K562 (cell line): ENCODE results near the gene FOXN3. TPM values are rescaled to one million over a fixed set of nuclear protein-coding genes. Genes with fewer than 3 reads are reported as not detected.

ENCODE experiments used
- DEAF1 ChIP-seq: fragments of 450-650 bp; formaldehyde crosslinking; IDR thresholded peaks from 2 replicates; pipeline ENCODE4 v1.4.0; 2020; ENCODE audit warnings: mild to moderate bottlenecking, moderate library complexity
- POLR3G ChIP-seq: IDR thresholded peaks from 2 replicates; pipeline ENCODE4 v1.6.1; 2011; ENCODE audit not compliant: insufficient read length, insufficient replicate concordance; ENCODE audit errors: extremely low read depth
- SRSF1 ChIP-seq: fragments of 200-400 bp; formaldehyde crosslinking; IDR thresholded peaks from 2 replicates; pipeline ENCODE4 v1.6.1; 2017; ENCODE audit warnings: mild to moderate bottlenecking, low read depth, low read length, moderate library complexity
- ZNF318 ChIP-seq, 2 experiments: fragments of 450-650 bp; IDR thresholded peaks; 2 replicates each; pipeline ENCODE4 v1.6.1; 2016; ENCODE audit warnings: mild to moderate bottlenecking in 2 of 2, borderline replicate concordance in 1 of 2, low read depth in 1 of 2, moderate library complexity in 1 of 2
- polyA plus RNA-seq, 8 experiments: library from polyadenylated mRNA; depleted of rRNA in 4 of 8; stranded (reverse) in 5 of 8; unstranded in 3 of 8; fragments of >200 nt; fragmentation: Nextera tagmentation in 2 of 8; fragmentation: Illumina TruSeq in 1 of 8; extraction: Ambion mirVana in 2 of 8; extraction: Trizol in 1 of 8; gene quantifications; 2 replicates each; pipeline versions ENCODE4 v1.2.1 to v1.2.3, GENCODE V29; 2011 to 2014; ENCODE audit warnings: inconsistent platforms in 1 of 8, missing spikeins in 1 of 8
- total RNA-seq, 7 experiments: library from RNA; depleted of rRNA in 6 of 7; stranded (reverse); fragments of >200 nt in 6 of 7; fragmentation: Illumina TruSeq in 2 of 7; extraction: Trizol in 2 of 7; gene quantifications; 2 replicates each; pipeline versions ENCODE4 v1.2.1 to v1.2.3, GENCODE V29; 2011 to 2021; ENCODE audit warnings: low replicate concordance in 1 of 7

The FOXN3 gene
- total and polyA plus RNA-seq, 9 of the 15 experiments (the other 6 are each of a cell fraction or from before 2014, with no cell fraction given): 0.07 to 1.3 (median 0.40) TPM

- TF ChIP-seq DEAF1 (CRISPR knock-in tag) (no peak), SRSF1 (no peak), ZNF318 (IDR thresholded peaks at IDR 0.05; ENCODE audit: borderline replicate concordance in 1 of 2, low read depth in 1 of 2) (no peak), POLR3G (no peak)
- TF ChIP-seq, all 486 proteins: peak for 0
These were observed 10.7 kb downstream of the FOXN3 start (continued) for GRCh38 chr14:89406361-89406760.
